MM.1S (cell line): ENCODE data around the gene EXOC2.

Experiments
- EZH2phosphoT487 ChIP-seq: fragments of 300-600 bp; sonication (generic); IDR thresholded peaks from 2 replicates; pipeline ENCODE4 v1.6.1; 2018; ENCODE audit warnings: antibody characterized with exemption, low read length
- TF ChIP-seq, protein P1 (sequence below): fragments of 300-600 bp; sonication (generic); IDR thresholded peaks from 2 replicates; pipeline ENCODE4 v1.5.1; 2016; ENCODE audit warnings: antibody characterized with exemption, low read length, mixed read lengths

- TF ChIP-seq, protein P1, sequence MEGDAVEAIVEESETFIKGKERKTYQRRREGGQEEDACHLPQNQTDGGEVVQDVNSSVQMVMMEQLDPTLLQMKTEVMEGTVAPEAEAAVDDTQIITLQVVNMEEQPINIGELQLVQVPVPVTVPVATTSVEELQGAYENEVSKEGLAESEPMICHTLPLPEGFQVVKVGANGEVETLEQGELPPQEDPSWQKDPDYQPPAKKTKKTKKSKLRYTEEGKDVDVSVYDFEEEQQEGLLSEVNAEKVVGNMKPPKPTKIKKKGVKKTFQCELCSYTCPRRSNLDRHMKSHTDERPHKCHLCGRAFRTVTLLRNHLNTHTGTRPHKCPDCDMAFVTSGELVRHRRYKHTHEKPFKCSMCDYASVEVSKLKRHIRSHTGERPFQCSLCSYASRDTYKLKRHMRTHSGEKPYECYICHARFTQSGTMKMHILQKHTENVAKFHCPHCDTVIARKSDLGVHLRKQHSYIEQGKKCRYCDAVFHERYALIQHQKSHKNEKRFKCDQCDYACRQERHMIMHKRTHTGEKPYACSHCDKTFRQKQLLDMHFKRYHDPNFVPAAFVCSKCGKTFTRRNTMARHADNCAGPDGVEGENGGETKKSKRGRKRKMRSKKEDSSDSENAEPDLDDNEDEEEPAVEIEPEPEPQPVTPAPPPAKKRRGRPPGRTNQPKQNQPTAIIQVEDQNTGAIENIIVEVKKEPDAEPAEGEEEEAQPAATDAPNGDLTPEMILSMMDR = no peak
- TF ChIP-seq EZH2phosphoT487 = no peak
These were observed 11.1 kb upstream of the EXOC2 start for GRCh38 chr6:704046-704445.
